ENCODE measurements around the gene GCAT.

GRCh38 chr22:37848587-37849088 is 40.9 kb downstream of the GCAT start:
- TF ChIP-seq, protein P1, sequence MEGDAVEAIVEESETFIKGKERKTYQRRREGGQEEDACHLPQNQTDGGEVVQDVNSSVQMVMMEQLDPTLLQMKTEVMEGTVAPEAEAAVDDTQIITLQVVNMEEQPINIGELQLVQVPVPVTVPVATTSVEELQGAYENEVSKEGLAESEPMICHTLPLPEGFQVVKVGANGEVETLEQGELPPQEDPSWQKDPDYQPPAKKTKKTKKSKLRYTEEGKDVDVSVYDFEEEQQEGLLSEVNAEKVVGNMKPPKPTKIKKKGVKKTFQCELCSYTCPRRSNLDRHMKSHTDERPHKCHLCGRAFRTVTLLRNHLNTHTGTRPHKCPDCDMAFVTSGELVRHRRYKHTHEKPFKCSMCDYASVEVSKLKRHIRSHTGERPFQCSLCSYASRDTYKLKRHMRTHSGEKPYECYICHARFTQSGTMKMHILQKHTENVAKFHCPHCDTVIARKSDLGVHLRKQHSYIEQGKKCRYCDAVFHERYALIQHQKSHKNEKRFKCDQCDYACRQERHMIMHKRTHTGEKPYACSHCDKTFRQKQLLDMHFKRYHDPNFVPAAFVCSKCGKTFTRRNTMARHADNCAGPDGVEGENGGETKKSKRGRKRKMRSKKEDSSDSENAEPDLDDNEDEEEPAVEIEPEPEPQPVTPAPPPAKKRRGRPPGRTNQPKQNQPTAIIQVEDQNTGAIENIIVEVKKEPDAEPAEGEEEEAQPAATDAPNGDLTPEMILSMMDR (IDR thresholded peaks at IDR 0.05) = no peak
- TF ChIP-seq POLR2A (IDR thresholded peaks at IDR 0.05) = no peak

All from thyroid gland (tissue), 4 donors.